ENCODE measurements around the gene CDK6. TPM values are rescaled to one million over a fixed set of nuclear protein-coding genes. Genes with fewer than 3 reads are reported as not detected.

CDK6 gene
- total RNA-seq, 1 donor from 2014 or later, result 31.0 TPM

GRCh38 chr7:92831716-92832533 is 4.4 kb downstream of the CDK6 start:
- no peak for ATAC-seq
- intact Hi-C loops (cut with DNase I), result loop anchor here (10.0 kb wide), 1 partner anchor 107 kb away; no protein-coding TSS in a partner anchor
- DNase-seq (ENCODE audit: low spot score), result no peak

DNA sequence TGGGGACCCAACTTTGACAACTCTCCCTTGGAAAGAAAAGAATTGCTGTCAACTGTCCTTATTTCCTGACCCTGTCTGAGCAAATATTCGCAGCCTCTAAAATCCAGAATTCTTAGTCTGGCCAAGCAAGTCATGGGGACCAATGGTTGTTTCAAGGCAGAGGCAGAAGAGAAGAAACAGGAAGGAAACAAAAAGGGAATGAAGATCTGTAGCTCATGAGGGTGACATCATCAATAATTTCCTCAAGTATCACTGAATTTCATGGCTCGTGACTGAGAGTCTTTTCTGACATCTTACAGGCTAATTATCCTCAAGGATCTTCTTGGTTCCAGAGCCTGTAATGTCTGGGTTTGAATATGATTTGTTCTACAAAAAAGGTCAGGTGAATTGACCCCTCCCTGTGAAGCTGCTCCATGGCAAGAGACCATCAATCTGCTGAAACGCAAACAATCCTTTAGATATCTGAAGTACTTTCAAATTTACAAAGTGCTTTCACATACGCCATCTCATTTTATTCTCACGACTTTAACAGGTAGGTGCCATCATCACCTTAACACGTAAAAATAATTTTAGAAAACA is 5.8 kb downstream of the CDK6 start:
- DNase-seq (ENCODE audit: low spot score) (no peak), ATAC-seq (no peak)
- intact Hi-C loops (cut with DNase I), result loop anchor here (10.0 kb wide), 1 partner anchor 106 kb away; no protein-coding TSS in a partner anchor

GRCh38 chr7:92830027-92830426 is 6.3 kb downstream of the CDK6 start:
- no peak for DNase-seq (ENCODE audit: low spot score)
- intact Hi-C loops (cut with DNase I), result loop anchor here (10.0 kb wide), 1 partner anchor 105 kb away; no protein-coding TSS in a partner anchor
- no peak for ATAC-seq

DNA sequence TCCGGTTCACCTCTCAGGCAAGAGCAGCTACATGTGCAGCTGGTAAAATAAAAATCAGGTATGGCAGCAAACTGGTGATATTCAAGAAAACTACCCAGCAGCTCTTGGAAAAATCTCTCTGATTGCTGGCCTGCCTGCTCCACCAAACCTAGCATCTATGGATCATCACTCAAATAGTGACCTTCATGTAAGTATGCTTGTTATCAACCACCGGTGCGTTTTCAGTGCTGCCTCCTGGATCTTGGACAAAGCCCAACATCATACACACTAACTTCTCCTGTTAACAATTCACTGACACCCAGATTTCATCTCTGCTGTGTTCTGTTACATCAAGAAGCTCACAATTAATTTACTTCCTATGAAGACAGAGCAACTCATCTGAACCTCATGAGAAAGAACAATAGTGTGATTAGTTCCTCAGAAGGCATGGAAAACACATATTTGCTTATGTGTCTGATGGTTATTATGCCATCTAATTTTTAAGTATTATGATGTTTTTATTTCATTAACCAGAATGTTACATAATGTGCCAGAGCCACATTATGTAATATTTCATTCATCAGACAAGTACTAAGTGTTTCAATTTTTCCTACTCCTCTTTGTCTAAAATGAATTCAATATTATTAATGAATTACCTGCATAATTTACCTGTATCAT is 8.8 kb downstream of the CDK6 start:
- ATAC-seq (no peak), DNase-seq (ENCODE audit: low spot score) (no peak)
- intact Hi-C loops (cut with DNase I), result no loop called here

GRCh38 chr7:92826258-92826938 is 10.0 kb downstream of the CDK6 start:
- no peak for DNase-seq (ENCODE audit: low spot score)
- intact Hi-C loops (cut with DNase I), result no loop called here

GRCh38 chr7:92824901-92825480 is 11.4 kb downstream of the CDK6 start:
- DNase-seq (ENCODE audit: low spot score) (no peak), ATAC-seq (no peak)
- intact Hi-C loops (cut with DNase I), result no loop called here

More at GRCh38 chr7:92826258-92826938, 10.0 kb downstream of the CDK6 start:
- no peak for ATAC-seq

GRCh38 chr7:92824450-92824849 is 11.9 kb downstream of the CDK6 start:
- ATAC-seq (no peak), DNase-seq (ENCODE audit: low spot score) (no peak)
- intact Hi-C loops (cut with DNase I), result no loop called here

DNA sequence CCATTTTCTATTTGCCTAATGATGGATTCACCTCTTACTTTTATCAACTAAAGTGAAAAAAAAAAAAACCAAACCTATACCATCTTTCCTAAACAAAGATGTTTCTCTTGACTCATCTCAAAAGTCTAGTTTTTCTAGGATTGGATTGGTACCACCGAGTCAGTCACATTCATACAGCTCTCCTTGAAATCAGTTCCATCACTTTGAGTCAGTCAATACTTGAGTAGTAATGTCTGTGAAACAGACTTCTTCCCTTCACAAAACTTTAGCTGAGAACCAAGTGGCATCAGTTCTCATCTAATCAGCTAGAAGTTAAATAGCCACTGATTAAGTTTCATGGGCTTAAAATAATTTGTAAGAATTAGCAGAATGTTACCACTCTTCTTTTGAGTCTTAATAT is 13.3 kb downstream of the CDK6 start:
- DNase-seq (ENCODE audit: low spot score) (no peak), ATAC-seq (no peak)
- intact Hi-C loops (cut with DNase I), result no loop called here

DNA sequence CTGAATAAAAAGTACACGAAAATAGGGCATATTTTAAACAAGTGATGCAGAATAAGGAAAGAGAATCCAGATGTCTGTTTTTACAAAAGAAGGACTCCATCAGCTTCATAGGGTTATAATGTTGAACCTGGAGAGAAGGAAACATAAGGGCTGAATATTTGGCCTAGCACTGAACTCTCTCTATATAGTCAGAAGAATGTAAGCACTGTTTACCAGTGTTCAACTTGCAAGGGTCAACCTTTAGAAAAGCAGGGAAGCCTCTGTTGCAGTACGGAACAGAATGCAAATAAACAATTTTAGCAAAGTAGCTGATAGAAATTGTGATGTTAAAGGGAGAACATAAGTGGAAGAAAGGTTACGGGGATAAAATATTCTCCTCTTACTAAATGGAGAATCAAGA is 16.2 kb downstream of the CDK6 start:
- intact Hi-C loops (cut with DNase I), result no loop called here
- ATAC-seq (no peak), DNase-seq (ENCODE audit: low spot score) (no peak)

DNA sequence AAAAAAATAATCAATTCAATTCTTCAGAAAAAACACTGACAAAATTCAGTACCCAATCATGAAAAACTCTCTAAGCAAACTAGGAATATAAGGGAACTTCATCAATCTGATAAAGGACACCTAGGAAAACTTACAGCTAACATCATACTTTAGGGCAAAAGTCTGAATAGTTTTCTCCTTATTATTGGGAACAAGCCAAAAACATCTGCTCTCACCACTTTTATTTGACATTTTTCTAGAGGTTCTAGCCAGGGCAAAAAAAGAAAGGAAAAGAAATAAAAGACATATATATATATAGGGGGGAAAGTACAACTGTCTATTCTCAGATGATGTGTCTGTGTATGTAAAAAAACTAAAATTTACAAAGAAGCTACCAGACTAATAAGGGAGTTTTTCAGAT is 19.0 kb downstream of the CDK6 start:
- DNase-seq (ENCODE audit: low spot score) (no peak), ATAC-seq (no peak)
- intact Hi-C loops (cut with DNase I), result no loop called here

- intact Hi-C loops (cut with DNase I), result no loop called here
- ATAC-seq (no peak), DNase-seq (ENCODE audit: low spot score) (no peak)
Measured at GRCh38 chr7:92815412-92815811, 21.0 kb downstream of the CDK6 start.

DNA sequence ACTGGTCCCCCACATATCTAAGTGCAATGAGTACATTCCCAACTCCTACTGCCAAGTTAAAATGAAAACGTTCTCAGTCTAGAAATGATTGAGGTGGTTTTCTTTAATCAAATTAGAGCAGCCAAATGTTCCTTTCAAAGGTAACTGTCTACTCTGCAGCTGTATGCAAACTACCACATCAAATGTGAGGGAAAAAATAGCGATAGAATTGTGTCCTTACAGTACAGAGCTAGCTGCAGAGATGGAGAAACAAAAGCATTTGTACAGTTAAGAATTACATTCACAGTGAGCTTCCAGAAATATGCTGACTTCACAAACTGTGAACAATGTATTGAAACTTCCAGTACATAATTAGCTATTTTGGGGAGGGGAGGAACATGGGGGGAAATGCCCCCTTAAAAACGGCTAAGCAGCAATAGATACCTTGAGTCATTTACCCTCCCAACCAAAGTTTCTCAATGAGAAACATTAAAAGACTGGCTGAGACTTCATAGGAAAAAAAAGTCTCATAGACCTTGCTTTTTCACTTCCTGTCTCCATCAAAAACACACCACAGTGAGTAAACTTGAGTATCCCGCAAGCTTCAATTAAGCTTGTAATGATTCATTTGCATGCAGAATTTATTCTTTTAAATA is 22.9 kb downstream of the CDK6 start:
- intact Hi-C loops (cut with DNase I), result no loop called here
- DNase-seq (ENCODE audit: low spot score) (no peak), ATAC-seq (no peak)

DNA sequence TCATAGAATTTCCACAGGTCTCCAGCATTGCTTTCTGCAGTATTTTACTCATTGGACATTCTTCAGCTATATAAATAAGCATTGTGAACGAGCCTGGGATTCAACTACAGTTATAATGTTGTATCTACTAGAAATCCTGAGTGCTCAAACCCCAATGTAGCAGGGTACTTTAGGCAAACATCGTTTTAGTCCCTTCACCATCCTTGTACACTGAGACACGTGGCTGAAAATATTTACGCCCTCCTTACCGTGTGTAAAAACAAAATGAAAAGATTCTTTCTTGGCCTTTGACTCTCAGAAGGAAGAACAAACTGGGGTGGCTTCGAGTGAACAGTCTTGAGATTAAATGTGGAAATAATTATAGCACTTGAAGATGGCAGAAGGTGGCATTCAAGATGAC is 25.2 kb downstream of the CDK6 start:
- intact Hi-C loops (cut with DNase I), result no loop called here
- ATAC-seq (no peak), DNase-seq (ENCODE audit: low spot score) (no peak)

- no peak for DNase-seq (ENCODE audit: low spot score)
- intact Hi-C loops (cut with DNase I), result no loop called here
Measured at GRCh38 chr7:92809760-92810573, 26.4 kb downstream of the CDK6 start.

DNA sequence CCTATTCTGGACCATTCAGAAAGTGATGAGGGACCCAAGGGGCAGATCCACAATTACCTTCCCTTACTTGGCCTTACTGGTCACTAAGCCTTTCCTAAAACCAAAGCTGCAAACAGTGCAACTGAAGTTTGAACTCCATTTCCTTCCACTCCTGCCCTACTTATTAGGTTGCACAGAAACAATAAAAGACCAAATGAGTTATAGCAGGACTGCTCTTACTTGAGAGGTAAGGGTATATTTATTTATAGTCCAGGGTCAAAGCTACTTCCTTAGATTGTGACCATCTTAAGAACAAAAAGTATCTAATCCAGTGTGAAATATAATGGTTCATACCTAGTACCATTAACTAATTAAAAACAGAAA is 27.0 kb downstream of the CDK6 start:
- no peak for DNase-seq (ENCODE audit: low spot score)
- intact Hi-C loops (cut with DNase I), result no loop called here
- peak; percentile 26 for ATAC-seq

More at GRCh38 chr7:92809760-92810573, 26.4 kb downstream of the CDK6 start:
- ATAC-seq, result peak; percentile 88

GRCh38 chr7:92808635-92809034 is 27.7 kb downstream of the CDK6 start:
- intact Hi-C loops (cut with DNase I), result no loop called here
- DNase-seq (ENCODE audit: low spot score) (no peak), ATAC-seq (no peak)

GRCh38 chr7:92808006-92808405 is 28.4 kb downstream of the CDK6 start:
- intact Hi-C loops (cut with DNase I), result no loop called here
- DNase-seq (ENCODE audit: low spot score), result no peak
- no peak for ATAC-seq

DNA sequence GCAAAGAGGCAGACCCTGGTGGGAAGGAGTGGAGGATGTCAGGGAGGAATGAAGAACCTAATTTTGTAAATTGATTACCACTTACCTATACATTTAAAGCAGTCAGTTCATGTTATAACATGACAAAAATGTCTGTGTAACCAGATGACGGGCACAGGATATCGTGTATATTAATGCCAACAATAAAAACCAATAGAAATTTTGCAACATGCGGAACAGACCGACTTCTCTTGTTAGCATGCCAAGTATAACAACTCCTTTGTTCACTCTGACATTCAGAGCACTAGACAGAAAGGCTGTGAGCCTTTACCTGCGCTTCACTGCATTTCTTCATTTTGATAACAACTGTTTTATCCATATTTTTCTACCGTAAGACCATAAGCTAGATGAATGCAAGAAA is 29.9 kb downstream of the CDK6 start:
- intact Hi-C loops (cut with DNase I), result no loop called here
- no peak for DNase-seq (ENCODE audit: low spot score)

More for the DNA sequence above, 29.9 kb downstream of the CDK6 start:
- ATAC-seq, result no peak
